Measurements from ENCODE around the gene KLF7.
A peak's percentile ranks its signal among the peaks of the same experiment; 100 is the strongest.

The KLF7 gene

GRCh38 chr2:207123776-207124391 lies 41.9 kb downstream of the KLF7 start:
- no peak for DNase-seq

- DNase-seq: no peak
These were observed 42.4 kb downstream of the KLF7 start for GRCh38 chr2:207123335-207123744.

GRCh38 chr2:207122651-207123334 lies 43.0 kb downstream of the KLF7 start:
- no peak for DNase-seq

GRCh38 chr2:207121784-207122183 lies 44.0 kb downstream of the KLF7 start:
- no peak for DNase-seq

- DNase-seq: no peak
These were observed 46.7 kb downstream of the KLF7 start for GRCh38 chr2:207119048-207119447.

GRCh38 chr2:207117668-207118067 lies 48.1 kb downstream of the KLF7 start:
- no peak for DNase-seq

GRCh38 chr2:207115715-207116364 lies 49.9 kb downstream of the KLF7 start:
- no peak for DNase-seq

- DNase-seq: no peak
These were observed 52.3 kb downstream of the KLF7 start for GRCh38 chr2:207113414-207113813.

- DNase-seq: no peak
These were observed 53.0 kb downstream of the KLF7 start for GRCh38 chr2:207112785-207113184.

GRCh38 chr2:207112383-207112782 lies 53.4 kb downstream of the KLF7 start:
- DNase-seq: no peak

GRCh38 chr2:207111757-207112156 lies 54.0 kb downstream of the KLF7 start:
- no peak for DNase-seq

GRCh38 chr2:207110715-207111114 lies 55.0 kb downstream of the KLF7 start:
- DNase-seq: peak; percentile 36 to 73 (median 52)

- DNase-seq: peak in 3 of 4 experiments; percentile 23 to 64 (median 40)
These were observed 55.4 kb downstream of the KLF7 start for GRCh38 chr2:207110310-207110709.

GRCh38 chr2:207109768-207110167 lies 56.0 kb downstream of the KLF7 start:
- no peak for DNase-seq

- DNase-seq: no peak
These were observed 57.3 kb downstream of the KLF7 start for GRCh38 chr2:207108440-207108839.

GRCh38 chr2:207107551-207107950 lies 58.2 kb downstream of the KLF7 start:
- no peak for DNase-seq

GRCh38 chr2:207107131-207107530 lies 58.6 kb downstream of the KLF7 start:
- no peak for DNase-seq

GRCh38 chr2:207103132-207103531 lies 62.6 kb downstream of the KLF7 start:
- no peak for DNase-seq

GRCh38 chr2:207101984-207102383 lies 63.8 kb downstream of the KLF7 start:
- no peak for DNase-seq

- DNase-seq: no peak
These were observed 68.5 kb downstream of the KLF7 start for GRCh38 chr2:207097278-207097677.

GRCh38 chr2:207095963-207096362 lies 69.8 kb downstream of the KLF7 start:
- DNase-seq: no peak

GRCh38 chr2:207093234-207093633 lies 72.5 kb downstream of the KLF7 start:
- no peak for DNase-seq

- DNase-seq: no peak
These were observed 72.9 kb downstream of the KLF7 start for GRCh38 chr2:207092818-207093217.

- DNase-seq: no peak
These were observed 73.8 kb downstream of the KLF7 start for GRCh38 chr2:207091928-207092327.

All from suppressor macrophage (primary cell).